GM12891 (cell line): ENCODE results near the gene ESPNL.

Experiments used
- POLR2A ChIP-seq: IDR thresholded peaks from 2 replicates; pipeline ENCODE4 v1.6.1; 2011; ENCODE audit warnings: low read depth, low read length, control low read depth
- POLR2AphosphoS5 ChIP-seq: IDR thresholded peaks from 2 replicates; pipeline ENCODE4 v1.6.1; 2011; ENCODE audit warnings: low read depth, low read length, control low read depth
- POU2F2 ChIP-seq: IDR thresholded peaks from 2 replicates; pipeline ENCODE4 v1.6.1; 2011; ENCODE audit warnings: low read depth, mild to moderate bottlenecking, control low read depth, low read length, moderate library complexity
- SPI1 ChIP-seq: IDR thresholded peaks from 2 replicates; pipeline ENCODE4 v1.6.1; 2011; ENCODE audit warnings: low read depth, low read length, control low read depth
- TAF1 ChIP-seq: IDR thresholded peaks from 2 replicates; pipeline ENCODE4 v1.6.1; 2011; ENCODE audit warnings: low read depth, low read length, control low read depth

GRCh38 chr2:238075397-238075796, 24.7 kb upstream of the ESPNL start:
- no peak for TF ChIP-seq POLR2A
- TF ChIP-seq POLR2AphosphoS5 = no peak
- no peak for TF ChIP-seq TAF1
- no peak for TF ChIP-seq SPI1
- TF ChIP-seq POU2F2 = no peak
